Vagina (tissue), 2 donors: ENCODE data around the gene KRT81. TPM values are rescaled to one million over a fixed set of nuclear protein-coding genes. Genes with fewer than 3 reads are reported as not detected.

Experiments
- DNase-seq, 2 donors: peaks; one replicate each; pipeline ENCODE4 v3.0.0-alpha.2; 2017; ENCODE audit errors: extremely low spot score in 2 of 2
- H3K27ac ChIP-seq: fragments of 200-600 bp; sonication (generic); one replicate; pipeline ENCODE4 v1.5.1; 2019
- H3K27me3 ChIP-seq: fragments of 200-600 bp; sonication (generic); one replicate; pipeline ENCODE4 v1.5.1; 2019
- H3K36me3 ChIP-seq, 2 donors: fragments of 200-600 bp; sonication (generic); one replicate each; pipeline ENCODE4 v1.5.1; 2017 to 2019
- H3K4me1 ChIP-seq: fragments of 200-600 bp; sonication (generic); one replicate; pipeline ENCODE4 v1.5.1; 2019
- H3K4me3 ChIP-seq, 2 donors: fragments of 200-600 bp; sonication (generic); 1 replicate in 1 of 2; 2 replicates in 1 of 2; pipeline ENCODE4 v1.5.1; 2016 to 2019
- H3K9me3 ChIP-seq: fragments of 200-600 bp; sonication (generic); one replicate; pipeline ENCODE4 v1.5.1; 2019
- POLR2A ChIP-seq, 2 donors: fragments of 450-650 bp; IDR thresholded peaks; one replicate each; pipeline ENCODE4 v1.6.1; 2017; ENCODE audit warnings: antibody characterized with exemption in 2 of 2, mild to moderate bottlenecking in 2 of 2, moderate library complexity in 2 of 2
- POLR2AphosphoS5 ChIP-seq, 2 donors: sonication (generic); formaldehyde crosslinking; IDR thresholded peaks; one replicate each; pipeline ENCODE4 v1.9.0; 2017; ENCODE audit warnings: antibody characterized with exemption in 2 of 2, mild to moderate bottlenecking in 2 of 2, low read depth in 1 of 2; ENCODE audit not compliant: insufficient read depth in 1 of 2
- intact Hi-C: fragments of 100-400 bp; cut with DNase I; formaldehyde crosslinking; loops from one replicate; pipeline ENCODE4 v1.15.1; 2023
- total RNA-seq: library from RNA; depleted of rRNA; stranded (reverse); fragments of >200 nt; gene quantifications from one replicate; pipeline ENCODE4 v1.2.3, GENCODE V29; 2016
- TF ChIP-seq, protein P1 (sequence below), 3 experiments: fragments of 450-650 bp in 2 of 3; fragments of 200-600 bp in 1 of 3; sonication (generic) in 1 of 3; IDR thresholded peaks; one replicate each; pipeline ENCODE4 v1.5.1; 2017 to 2019; ENCODE audit warnings: antibody characterized with exemption in 3 of 3, mild to moderate bottlenecking in 2 of 3, moderate library complexity in 2 of 3

Gene KRT81
- total RNA-seq, 1 donor from 2014 or later = not detected

DNA sequence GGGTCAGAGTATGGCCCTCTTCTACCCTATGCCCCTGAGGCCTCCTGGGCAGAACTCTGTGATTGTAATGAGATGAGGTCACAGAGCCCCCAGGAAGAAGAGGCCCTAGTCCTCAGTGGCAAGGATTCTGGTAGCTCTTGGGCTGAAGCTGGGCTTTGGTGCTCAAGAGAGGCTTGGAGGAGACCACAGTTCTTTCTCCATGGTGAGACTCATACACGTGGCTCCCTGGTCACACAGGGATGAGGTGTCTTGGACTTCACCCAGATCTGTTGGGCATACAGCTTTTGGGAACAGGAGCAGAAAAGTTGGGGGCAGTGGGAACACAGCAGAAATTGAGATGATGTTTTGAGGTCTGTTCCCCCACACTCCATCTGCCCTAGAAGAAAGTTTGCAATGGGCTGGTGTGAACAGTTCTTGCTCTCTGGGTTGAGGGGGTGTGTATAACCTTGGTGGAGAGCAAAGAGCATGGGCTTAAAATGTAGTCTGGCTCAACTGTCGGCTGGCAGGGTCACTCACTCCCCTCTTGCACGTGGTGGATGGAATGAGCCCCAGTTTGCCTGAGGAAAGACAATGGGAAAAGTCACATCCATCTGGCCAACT lies 16.7 kb downstream of the KRT81 start, which contains the start of gene KRT86:
TSS of gene KRT86 (plus strand) at position 125 of the 600 bp plus-strand sequence. CDS start 27,272 bp downstream, outside the sequence.
- TF ChIP-seq, protein P1, sequence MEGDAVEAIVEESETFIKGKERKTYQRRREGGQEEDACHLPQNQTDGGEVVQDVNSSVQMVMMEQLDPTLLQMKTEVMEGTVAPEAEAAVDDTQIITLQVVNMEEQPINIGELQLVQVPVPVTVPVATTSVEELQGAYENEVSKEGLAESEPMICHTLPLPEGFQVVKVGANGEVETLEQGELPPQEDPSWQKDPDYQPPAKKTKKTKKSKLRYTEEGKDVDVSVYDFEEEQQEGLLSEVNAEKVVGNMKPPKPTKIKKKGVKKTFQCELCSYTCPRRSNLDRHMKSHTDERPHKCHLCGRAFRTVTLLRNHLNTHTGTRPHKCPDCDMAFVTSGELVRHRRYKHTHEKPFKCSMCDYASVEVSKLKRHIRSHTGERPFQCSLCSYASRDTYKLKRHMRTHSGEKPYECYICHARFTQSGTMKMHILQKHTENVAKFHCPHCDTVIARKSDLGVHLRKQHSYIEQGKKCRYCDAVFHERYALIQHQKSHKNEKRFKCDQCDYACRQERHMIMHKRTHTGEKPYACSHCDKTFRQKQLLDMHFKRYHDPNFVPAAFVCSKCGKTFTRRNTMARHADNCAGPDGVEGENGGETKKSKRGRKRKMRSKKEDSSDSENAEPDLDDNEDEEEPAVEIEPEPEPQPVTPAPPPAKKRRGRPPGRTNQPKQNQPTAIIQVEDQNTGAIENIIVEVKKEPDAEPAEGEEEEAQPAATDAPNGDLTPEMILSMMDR (IDR thresholded peaks at IDR 0.05) = no peak
- TF ChIP-seq POLR2AphosphoS5 (IDR thresholded peaks at IDR 0.05; ENCODE audit: insufficient read depth in 1 of 2, low read depth in 1 of 2) (no peak), POLR2A (IDR thresholded peaks at IDR 0.05) (no peak)
- H3K27me3 ChIP-seq = no peaks in the 10 kb centered on the region
- no peaks in the 10 kb centered on the region for H3K36me3 ChIP-seq
- H3K27ac ChIP-seq = no peak within 1 kb of the TSS
- H3K4me3 ChIP-seq = no peak within 1 kb of the TSS
- no peaks in the 10 kb centered on the region for H3K9me3 ChIP-seq
- H3K4me1 ChIP-seq = peaks cover 13% of the 10 kb centered on the region
- peak in 1 of 2 donors; percentile 52 for DNase-seq
- intact Hi-C loops = no loop called here

DNA sequence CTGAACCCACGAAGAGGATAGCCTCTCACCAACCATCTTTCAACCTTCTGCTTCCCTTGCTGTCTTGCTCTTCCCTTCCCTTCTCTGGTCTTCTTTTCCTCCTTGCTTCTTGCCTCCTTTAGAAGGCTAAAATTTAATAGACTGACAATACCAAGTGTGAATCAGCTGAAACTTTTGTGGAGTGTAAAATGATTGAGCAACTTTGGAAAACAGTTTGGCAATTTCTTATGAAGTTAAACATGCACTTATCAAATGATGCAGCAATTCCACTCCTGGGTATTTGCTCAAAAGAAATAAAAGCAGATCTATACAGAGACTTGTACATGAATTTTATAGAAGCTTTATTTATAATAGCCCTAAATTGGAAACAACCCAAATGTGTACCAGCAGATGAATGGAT lies 20.2 kb downstream of the KRT81 start:
- Histone ChIP-seq H3K9me3 (no peaks in the 10 kb centered on the region), H3K36me3 (no peaks in the 10 kb centered on the region), H3K4me3 (no peak overlapping the region), H3K27me3 (no peaks in the 10 kb centered on the region), H3K27ac (no peak overlapping the region), H3K4me1 (no peaks in the 10 kb centered on the region)
- no peak for TF ChIP-seq POLR2A (IDR thresholded peaks at IDR 0.05)
- no peak for TF ChIP-seq POLR2AphosphoS5 (IDR thresholded peaks at IDR 0.05; ENCODE audit: insufficient read depth in 1 of 2, low read depth in 1 of 2)
- TF ChIP-seq, protein P1 (IDR thresholded peaks at IDR 0.05) = no peak
- no peak for DNase-seq
- intact Hi-C loops = no loop called here

DNA sequence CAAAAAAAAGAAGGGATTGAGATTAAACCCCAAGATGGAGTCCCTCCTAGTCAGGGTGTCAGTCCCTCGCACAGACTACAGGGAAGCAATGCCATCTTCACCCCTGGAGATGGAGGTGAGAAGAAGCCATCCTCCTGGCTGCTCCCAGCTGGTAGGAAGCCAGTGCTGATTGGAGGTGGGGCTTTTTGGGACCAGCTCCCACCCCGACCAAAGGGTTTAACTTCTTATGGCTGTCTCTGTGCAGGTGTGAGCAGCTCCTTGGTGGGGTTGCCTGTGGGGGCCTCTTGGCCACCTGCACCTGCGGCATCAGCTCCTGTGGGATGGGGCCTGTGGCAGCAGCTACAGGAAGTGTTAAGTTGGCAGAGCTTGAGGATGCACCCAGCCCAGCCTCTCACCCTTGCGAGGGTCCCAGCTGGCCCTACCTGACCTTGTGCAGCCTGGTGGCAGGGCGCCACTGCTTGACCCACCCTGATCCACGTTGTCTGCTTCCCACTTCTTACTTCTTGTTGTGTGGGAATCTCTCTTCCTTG lies 20.7 kb downstream of the KRT81 start:
- H3K27ac ChIP-seq = no peak overlapping the region
- no peak for TF ChIP-seq POLR2A (IDR thresholded peaks at IDR 0.05)
- TF ChIP-seq, protein P1 (IDR thresholded peaks at IDR 0.05) = no peak
- no peak for TF ChIP-seq POLR2AphosphoS5 (IDR thresholded peaks at IDR 0.05; ENCODE audit: insufficient read depth in 1 of 2, low read depth in 1 of 2)
- H3K36me3 ChIP-seq = no peaks in the 10 kb centered on the region
- no peaks in the 10 kb centered on the region for H3K4me1 ChIP-seq
- intact Hi-C loops = no loop called here
- no peak for DNase-seq
- no peaks in the 10 kb centered on the region for H3K27me3 ChIP-seq
- H3K4me3 ChIP-seq = no peak overlapping the region
- H3K9me3 ChIP-seq = no peaks in the 10 kb centered on the region

DNA sequence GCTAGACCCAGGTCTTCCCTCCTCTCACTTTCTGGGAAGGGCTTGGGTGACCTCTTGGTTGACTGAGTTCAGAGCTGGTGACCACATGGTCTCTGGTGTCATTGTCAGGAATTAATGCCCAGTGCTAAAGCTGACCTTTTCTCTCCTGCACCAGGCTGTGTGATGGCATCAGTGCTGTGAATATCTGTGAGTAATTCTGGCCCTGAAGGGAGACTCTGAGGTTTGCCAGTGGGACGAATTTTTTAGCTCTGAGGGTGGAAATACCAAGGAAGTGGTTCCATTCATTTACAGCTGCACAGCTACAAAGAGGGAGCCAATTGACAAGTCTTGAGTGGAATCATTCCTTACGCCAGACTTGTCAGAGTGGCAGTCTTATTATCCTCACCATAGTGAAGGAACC lies 23.1 kb downstream of the KRT81 start:
- Histone ChIP-seq H3K4me1 (no peaks in the 10 kb centered on the region), H3K4me3 (no peak overlapping the region), H3K27ac (no peak overlapping the region), H3K27me3 (no peaks in the 10 kb centered on the region), H3K9me3 (no peaks in the 10 kb centered on the region), H3K36me3 (no peaks in the 10 kb centered on the region)
- TF ChIP-seq, protein P1 (IDR thresholded peaks at IDR 0.05) = no peak
- TF ChIP-seq POLR2AphosphoS5 (IDR thresholded peaks at IDR 0.05; ENCODE audit: insufficient read depth in 1 of 2, low read depth in 1 of 2) (no peak), POLR2A (IDR thresholded peaks at IDR 0.05) (no peak)
- intact Hi-C loops = no loop called here
- DNase-seq = no peak

DNA sequence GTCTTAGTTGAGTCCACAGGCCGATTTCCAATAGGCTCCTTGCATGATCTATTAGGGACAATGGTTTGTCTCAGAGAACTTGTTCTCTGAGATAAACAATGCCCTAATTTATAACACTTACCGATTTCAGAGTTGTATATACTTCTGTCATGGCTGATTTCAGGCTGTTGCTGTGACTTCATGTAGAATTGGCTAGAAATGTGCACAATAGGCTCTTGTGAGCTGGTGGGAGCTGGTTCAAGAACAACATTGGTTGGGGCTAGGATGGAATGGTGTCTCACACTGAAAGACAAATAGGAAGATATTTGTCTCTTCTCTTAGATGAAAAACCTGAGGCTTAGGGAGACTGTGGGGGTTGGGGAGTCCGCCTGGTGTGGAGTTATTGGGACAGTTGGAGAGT lies 23.6 kb downstream of the KRT81 start:
- Histone ChIP-seq H3K4me1 (no peaks in the 10 kb centered on the region), H3K27ac (no peak overlapping the region), H3K27me3 (no peaks in the 10 kb centered on the region), H3K9me3 (no peaks in the 10 kb centered on the region), H3K36me3 (no peaks in the 10 kb centered on the region), H3K4me3 (no peak overlapping the region)
- TF ChIP-seq, protein P1 (IDR thresholded peaks at IDR 0.05) = no peak
- TF ChIP-seq POLR2A (IDR thresholded peaks at IDR 0.05) (no peak), POLR2AphosphoS5 (IDR thresholded peaks at IDR 0.05; ENCODE audit: insufficient read depth in 1 of 2, low read depth in 1 of 2) (no peak)
- intact Hi-C loops = no loop called here
- no peak for DNase-seq
